HepG2 (cell line): ENCODE results near the gene IRAK2. TPM values are rescaled to one million over a fixed set of nuclear protein-coding genes. Genes with fewer than 3 reads are reported as not detected.

ENCODE experiments used
- ATAC-seq: fragments of 200-7000 bp; cut with Tn5 transposase; 3 replicates; pipeline ENCODE4 v1.9.1; 2020; ENCODE audit warnings: mild to moderate bottlenecking, moderate library complexity
- BruUV-seq: library from RNA; stranded (reverse); fragments of 400-500 nt; replicated peaks from 2 replicates; lab custom pipeline; 2021; lab: Mats Ljungman, UMichigan
- CTCF ChIA-PET: fragments of 300-600 bp; formaldehyde crosslinking; extraction: SDS; loops from one replicate; lab custom pipeline; 2021; ENCODE audit warnings: low total read pairs, inconsistent platforms, low intra/inter-chr PET ratio; lab: Yijun Ruan, JAX
- POLR2A ChIA-PET: fragments of 350-600 bp; sonication (Branson Sonifier 250); formaldehyde crosslinking; loops from one replicate; lab custom pipeline; 2020; ENCODE audit warnings: antibody characterized with exemption, inconsistent platforms; lab: Yijun Ruan, JAX
- DNase-seq: peaks from one replicate; pipeline ENCODE4 v3.0.0-alpha.2; 2015; ENCODE audit warnings: low spot score
- FAIRE-seq: peaks from 3 replicates; lab custom pipeline; 2011; peaks lifted over from hg19 to GRCh38; lab: Jason Lieb, UNC
- H2AFZ ChIP-seq: one replicate; pipeline ENCODE4 v1.6.1; 2011; ENCODE audit warnings: low read length, inconsistent platforms
- H3K27ac ChIP-seq: fragments of 300-600 bp; 3 replicates; pipeline ENCODE4 v1.8.0; 2011; ENCODE audit warnings: mixed run types, mild to moderate bottlenecking, mixed read lengths, low read length, inconsistent platforms; ENCODE audit not compliant: insufficient read depth; ENCODE audit errors: extremely low read length
- H3K27me3 ChIP-seq, 2 experiments: fragments of 200-600 bp in 1 of 2; 2 replicates in 1 of 2; 3 replicates in 1 of 2; pipeline versions ENCODE4 v1.6.0 to v1.8.0; 2011; ENCODE audit warnings: low read length in 2 of 2, mild to moderate bottlenecking in 2 of 2, moderate library complexity in 2 of 2, inconsistent platforms in 1 of 2; ENCODE audit not compliant: insufficient read depth in 2 of 2, control insufficient read depth in 1 of 2
- H3K36me3 ChIP-seq, 2 experiments: fragments of 200-600 bp in 1 of 2; replicated peaks in 1 of 2; 2 replicates in 1 of 2; 3 replicates in 1 of 2; pipeline versions ENCODE4 v1.5.1 to v1.8.0; 2011; ENCODE audit warnings: low read length in 2 of 2, inconsistent platforms in 1 of 2; ENCODE audit not compliant: insufficient read depth in 2 of 2, control insufficient read depth in 1 of 2
- H3K4me1 ChIP-seq: 2 replicates; pipeline ENCODE4 v1.5.1; 2012; ENCODE audit warnings: low read length, inconsistent platforms; ENCODE audit not compliant: insufficient read depth
- H3K4me2 ChIP-seq: 2 replicates; pipeline ENCODE4 v1.6.0; 2011; ENCODE audit warnings: low read depth, low read length, inconsistent platforms
- H3K4me3 ChIP-seq, 3 experiments: fragments of 200-600 bp in 1 of 3; sonication (generic), shearing (Covaris generic) in 1 of 3; replicated peaks in 1 of 3; 2 replicates each; pipeline ENCODE4 v1.5.1; 2011 to 2016; ENCODE audit warnings: low read length in 3 of 3, inconsistent platforms in 2 of 3, low read depth in 2 of 3, mild to moderate bottlenecking in 2 of 3, control low read depth in 1 of 3, mixed read lengths in 1 of 3; ENCODE audit not compliant: insufficient read depth in 1 of 3
- H3K79me2 ChIP-seq: one replicate; pipeline ENCODE4 v1.6.1; 2011; ENCODE audit warnings: low read length, inconsistent platforms; ENCODE audit not compliant: insufficient read depth
- H3K9ac ChIP-seq: 2 replicates; pipeline ENCODE4 v1.6.0; 2011; ENCODE audit warnings: mild to moderate bottlenecking, low read depth, low read length, inconsistent platforms; ENCODE audit not compliant: insufficient read depth
- H3K9me3 ChIP-seq: 2 replicates; pipeline ENCODE4 v1.5.1; 2012; ENCODE audit warnings: mild to moderate bottlenecking, low read length
- H4K20me1 ChIP-seq: 2 replicates; pipeline ENCODE4 v1.6.0; 2011; ENCODE audit warnings: inconsistent platforms, mild to moderate bottlenecking, low read length, moderate library complexity; ENCODE audit not compliant: insufficient read depth
- ARID2 ChIP-seq: sonication (generic); formaldehyde crosslinking; IDR thresholded peaks from 2 replicates; pipeline ENCODE4 v1.8.1; 2022; ENCODE audit warnings: mild to moderate bottlenecking, missing genetic modification reagents, borderline replicate concordance
- BCL6 ChIP-seq: IDR thresholded peaks from 2 replicates; pipeline ENCODE4 v1.6.1; 2016; ENCODE audit warnings: missing genetic modification reagents, missing compliant biosample characterization
- JDP2 ChIP-seq: sonication (generic); formaldehyde crosslinking; IDR thresholded peaks from 2 replicates; pipeline ENCODE4 v1.8.1; 2022; ENCODE audit warnings: missing genetic modification reagents, borderline replicate concordance
- PHF5A ChIP-seq: IDR thresholded peaks from one replicate; pipeline ENCODE4 v1.6.1; 2018; ENCODE audit warnings: low read depth, missing genetic modification reagents; ENCODE audit not compliant: unreplicated experiment
- ZNF703 ChIP-seq: sonication (generic); formaldehyde crosslinking; IDR thresholded peaks from 2 replicates; pipeline ENCODE4 v1.5.1; 2020; ENCODE audit warnings: missing genetic modification reagents, mild to moderate bottlenecking, moderate library complexity, borderline replicate concordance
- ZNF713 ChIP-seq: sonication (generic); formaldehyde crosslinking; IDR thresholded peaks from 2 replicates; pipeline ENCODE4 v1.4.0; 2020; ENCODE audit warnings: mild to moderate bottlenecking, missing genetic modification reagents
- in situ Hi-C: cut with HindIII; loops from 2 replicates; pipeline ENCODE4 v1.10.0; 2017; ENCODE audit warnings: low pct_unique_long_range_greater_than_20kb; ENCODE audit not compliant: extremely low pct_ligation_motif_present
- intact Hi-C: fragments of 100-400 bp; cut with micrococcal nuclease; formaldehyde crosslinking; loops from one replicate; pipeline ENCODE4 v1.10.0; 2022; ENCODE audit not compliant: unreplicated experiment
- polyA plus RNA-seq, 8 experiments: library from polyadenylated mRNA; depleted of rRNA in 3 of 8; stranded (reverse) in 7 of 8; unstranded in 1 of 8; fragments of >200 nt; fragmentation: Illumina TruSeq in 4 of 8; extraction: Trizol in 4 of 8; gene quantifications; 2 replicates each; pipeline versions ENCODE4 v1.2.1 to v1.2.3, GENCODE V29; 2011 to 2016; ENCODE audit warnings: low read depth in 4 of 8, missing spikeins in 1 of 8, mixed read lengths in 1 of 8; ENCODE audit not compliant: insufficient read depth in 1 of 8
- total RNA-seq, 5 experiments: library from RNA; depleted of rRNA; stranded (reverse); fragments of >200 nt; fragmentation: Illumina TruSeq; extraction: Trizol; gene quantifications; 2 replicates each; pipeline ENCODE4 v1.2.3, GENCODE V29; 2016; ENCODE audit warnings: low read depth in 1 of 5
- TF ChIP-seq, protein P1 (sequence below): sonication (generic); formaldehyde crosslinking; IDR thresholded peaks from 2 replicates; pipeline ENCODE4 v1.4.0; 2020; ENCODE audit warnings: missing genetic modification reagents, low read depth, mild to moderate bottlenecking, borderline replicate concordance
- TF ChIP-seq, protein P2 (sequence below): IDR thresholded peaks from 2 replicates; pipeline ENCODE4 v1.6.1; 2016; ENCODE audit warnings: mild to moderate bottlenecking, missing biosample characterization, missing genetic modification reagents
- TF ChIP-seq, protein P3 (sequence below): sonication (generic); formaldehyde crosslinking; IDR thresholded peaks from 2 replicates; pipeline ENCODE4 v1.5.0; 2020; ENCODE audit warnings: missing genetic modification reagents, mild to moderate bottlenecking, borderline replicate concordance
- TF ChIP-seq, protein P4 (sequence below): IDR thresholded peaks from 2 replicates; pipeline ENCODE4 v1.6.1; 2016; ENCODE audit warnings: missing biosample characterization, missing genetic modification reagents, low read depth
- TF ChIP-seq, protein P5 (sequence below): sonication (generic); formaldehyde crosslinking; IDR thresholded peaks from 2 replicates; pipeline ENCODE4 v1.5.0; 2020; ENCODE audit warnings: mild to moderate bottlenecking, missing genetic modification reagents

The IRAK2 gene
- total and polyA plus RNA-seq, 2 of the 13 experiments (the other 11 are each of a cell fraction or from before 2014, with no cell fraction given), result 13.1 to 23.3 TPM

DNA sequence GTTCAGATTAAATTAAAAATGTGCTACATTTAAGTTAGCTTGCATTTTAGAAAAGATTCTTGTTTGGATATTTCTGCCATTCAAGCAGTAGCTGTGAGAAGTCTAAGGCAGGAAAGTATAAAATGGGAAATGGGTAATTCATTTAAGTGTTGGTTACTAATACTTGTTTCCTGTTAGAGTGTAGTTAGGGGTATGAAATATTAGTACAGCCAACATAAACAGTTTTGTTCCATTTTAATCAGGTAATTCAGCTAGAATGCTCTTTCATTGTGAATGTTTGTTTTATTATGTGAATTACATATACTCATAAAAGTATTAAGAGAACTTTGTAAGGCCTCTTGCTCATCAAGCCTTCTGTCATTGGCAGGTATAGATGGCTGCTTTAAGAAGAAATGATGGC is 103.4 kb downstream of the IRAK2 start:
- DNase-seq (no peak), FAIRE-seq (no peak), ATAC-seq (no peak)
- POLR2A ChIA-PET, result no interaction called here
- BruUV-seq, result no TSS peak
- H3K27ac ChIP-seq, result no peak overlapping the region
- H3K79me2 ChIP-seq, result peaks cover 83% of the 10 kb centered on the region
- TF ChIP-seq, protein P1, sequence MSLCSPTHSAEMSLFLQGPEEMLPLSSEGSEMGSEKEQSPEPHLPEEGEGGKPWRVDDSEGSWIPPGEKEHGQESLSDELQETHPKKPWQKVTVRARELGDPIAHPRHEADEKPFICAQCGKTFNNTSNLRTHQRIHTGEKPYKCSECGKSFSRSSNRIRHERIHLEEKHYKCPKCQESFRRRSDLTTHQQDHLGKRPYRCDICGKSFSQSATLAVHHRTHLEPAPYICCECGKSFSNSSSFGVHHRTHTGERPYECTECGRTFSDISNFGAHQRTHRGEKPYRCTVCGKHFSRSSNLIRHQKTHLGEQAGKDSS (CRISPR knock-in tag), result no peak
- TF ChIP-seq ARID2 (no peak), ZNF703 (CRISPR knock-in tag) (no peak), BCL6 (CRISPR knock-in tag) (no peak), ZNF713 (no peak), JDP2 (CRISPR knock-in tag) (no peak), PHF5A (CRISPR knock-in tag) (no peak)
- TF ChIP-seq, protein P2, sequence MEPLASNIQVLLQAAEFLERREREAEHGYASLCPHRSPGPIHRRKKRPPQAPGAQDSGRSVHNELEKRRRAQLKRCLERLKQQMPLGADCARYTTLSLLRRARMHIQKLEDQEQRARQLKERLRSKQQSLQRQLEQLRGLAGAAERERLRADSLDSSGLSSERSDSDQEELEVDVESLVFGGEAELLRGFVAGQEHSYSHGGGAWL (CRISPR knock-in tag), result no peak
- TF ChIP-seq, protein P3, sequence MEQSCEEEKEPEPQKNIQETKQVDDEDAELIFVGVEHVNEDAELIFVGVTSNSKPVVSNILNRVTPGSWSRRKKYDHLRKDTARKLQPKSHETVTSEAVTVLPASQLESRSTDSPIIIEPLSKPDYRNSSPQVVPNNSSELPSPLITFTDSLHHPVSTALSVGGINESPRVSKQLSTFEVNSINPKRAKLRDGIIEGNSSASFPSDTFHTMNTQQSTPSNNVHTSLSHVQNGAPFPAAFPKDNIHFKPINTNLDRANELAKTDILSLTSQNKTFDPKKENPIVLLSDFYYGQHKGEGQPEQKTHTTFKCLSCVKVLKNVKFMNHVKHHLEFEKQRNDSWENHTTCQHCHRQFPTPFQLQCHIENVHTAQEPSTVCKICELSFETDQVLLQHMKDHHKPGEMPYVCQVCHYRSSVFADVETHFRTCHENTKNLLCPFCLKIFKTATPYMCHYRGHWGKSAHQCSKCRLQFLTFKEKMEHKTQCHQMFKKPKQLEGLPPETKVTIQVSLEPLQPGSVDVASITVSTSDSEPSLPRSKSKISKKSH (CRISPR knock-in tag), result no peak
- TF ChIP-seq, protein P4, sequence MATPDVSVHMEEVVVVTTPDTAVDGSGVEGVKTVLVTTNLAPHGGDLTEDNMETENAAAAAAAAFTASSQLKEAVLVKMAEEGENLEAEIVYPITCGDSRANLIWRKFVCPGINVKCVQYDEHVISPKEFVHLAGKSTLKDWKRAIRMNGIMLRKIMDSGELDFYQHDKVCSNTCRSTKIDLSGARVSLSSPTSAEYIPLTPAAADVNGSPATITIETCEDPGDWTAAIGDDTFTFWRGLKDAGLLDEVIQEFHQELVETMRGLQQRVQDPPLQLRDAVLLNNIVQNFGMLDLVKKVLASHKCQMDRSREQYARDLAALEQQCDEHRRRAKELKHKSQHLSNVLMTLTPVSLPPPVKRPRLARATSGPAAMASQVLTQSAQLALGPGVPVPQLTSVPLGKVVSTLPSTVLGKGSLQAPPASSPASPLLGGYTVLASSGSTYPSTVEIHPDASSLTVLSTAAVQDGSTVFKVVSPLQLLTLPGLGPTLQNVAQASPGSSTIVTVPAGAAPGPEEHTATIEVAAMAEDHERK (CRISPR knock-in tag), result no peak
- TF ChIP-seq, protein P5, sequence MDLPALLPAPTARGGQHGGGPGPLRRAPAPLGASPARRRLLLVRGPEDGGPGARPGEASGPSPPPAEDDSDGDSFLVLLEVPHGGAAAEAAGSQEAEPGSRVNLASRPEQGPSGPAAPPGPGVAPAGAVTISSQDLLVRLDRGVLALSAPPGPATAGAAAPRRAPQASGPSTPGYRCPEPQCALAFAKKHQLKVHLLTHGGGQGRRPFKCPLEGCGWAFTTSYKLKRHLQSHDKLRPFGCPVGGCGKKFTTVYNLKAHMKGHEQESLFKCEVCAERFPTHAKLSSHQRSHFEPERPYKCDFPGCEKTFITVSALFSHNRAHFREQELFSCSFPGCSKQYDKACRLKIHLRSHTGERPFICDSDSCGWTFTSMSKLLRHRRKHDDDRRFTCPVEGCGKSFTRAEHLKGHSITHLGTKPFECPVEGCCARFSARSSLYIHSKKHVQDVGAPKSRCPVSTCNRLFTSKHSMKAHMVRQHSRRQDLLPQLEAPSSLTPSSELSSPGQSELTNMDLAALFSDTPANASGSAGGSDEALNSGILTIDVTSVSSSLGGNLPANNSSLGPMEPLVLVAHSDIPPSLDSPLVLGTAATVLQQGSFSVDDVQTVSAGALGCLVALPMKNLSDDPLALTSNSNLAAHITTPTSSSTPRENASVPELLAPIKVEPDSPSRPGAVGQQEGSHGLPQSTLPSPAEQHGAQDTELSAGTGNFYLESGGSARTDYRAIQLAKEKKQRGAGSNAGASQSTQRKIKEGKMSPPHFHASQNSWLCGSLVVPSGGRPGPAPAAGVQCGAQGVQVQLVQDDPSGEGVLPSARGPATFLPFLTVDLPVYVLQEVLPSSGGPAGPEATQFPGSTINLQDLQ, result no peak
- peaks cover 28% of the 10 kb centered on the region for H3K4me1 ChIP-seq
- H4K20me1 ChIP-seq, result peaks cover 35% of the 10 kb centered on the region
- no peak overlapping the region for H3K9ac ChIP-seq
- intact Hi-C loops, result no loop called here
- H3K9me3 ChIP-seq, result no peaks in the 10 kb centered on the region
- H3K36me3 ChIP-seq, result peaks cover 28 to 84% of the 10 kb centered on the region in 2 experiments
- H3K27me3 ChIP-seq, result no peaks in the 10 kb centered on the region
- in situ Hi-C loops, result no loop called here
- H3K4me2 ChIP-seq, result no peak overlapping the region
- H3K4me3 ChIP-seq, result no peak overlapping the region
- CTCF ChIA-PET, result no interaction called here
- no peak overlapping the region for H2AFZ ChIP-seq
